ENCODE data around the gene SLC2A4RG.

SLC2A4RG gene, protein sequence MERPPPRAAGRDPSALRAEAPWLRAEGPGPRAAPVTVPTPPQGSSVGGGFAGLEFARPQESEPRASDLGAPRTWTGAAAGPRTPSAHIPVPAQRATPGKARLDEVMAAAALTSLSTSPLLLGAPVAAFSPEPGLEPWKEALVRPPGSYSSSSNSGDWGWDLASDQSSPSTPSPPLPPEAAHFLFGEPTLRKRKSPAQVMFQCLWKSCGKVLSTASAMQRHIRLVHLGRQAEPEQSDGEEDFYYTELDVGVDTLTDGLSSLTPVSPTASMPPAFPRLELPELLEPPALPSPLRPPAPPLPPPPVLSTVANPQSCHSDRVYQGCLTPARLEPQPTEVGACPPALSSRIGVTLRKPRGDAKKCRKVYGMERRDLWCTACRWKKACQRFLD

GRCh38 chr20:63739130-63740069, at the start of gene SLC2A4RG:
Gene SLC2A4RG (plus strand): TSS chr20:63739776. CDS start chr20:63739913, 137 bp downstream.
- peak; percentile 19 to 31 for DNase-seq

GRCh38 chr20:63690003-63690897, 49.3 kb upstream of the SLC2A4RG start:
- DNase-seq = no peak

GRCh38 chr20:63690898-63691710, 48.5 kb upstream of the SLC2A4RG start:
- no peak for DNase-seq

- no peak for DNase-seq
Measured at GRCh38 chr20:63691711-63692435, 47.7 kb upstream of the SLC2A4RG start.

- DNase-seq = no peak
Measured at GRCh38 chr20:63692436-63693082, 47.0 kb upstream of the SLC2A4RG start.

GRCh38 chr20:63693083-63693732, 46.4 kb upstream of the SLC2A4RG start:
- no peak for DNase-seq

DNA sequence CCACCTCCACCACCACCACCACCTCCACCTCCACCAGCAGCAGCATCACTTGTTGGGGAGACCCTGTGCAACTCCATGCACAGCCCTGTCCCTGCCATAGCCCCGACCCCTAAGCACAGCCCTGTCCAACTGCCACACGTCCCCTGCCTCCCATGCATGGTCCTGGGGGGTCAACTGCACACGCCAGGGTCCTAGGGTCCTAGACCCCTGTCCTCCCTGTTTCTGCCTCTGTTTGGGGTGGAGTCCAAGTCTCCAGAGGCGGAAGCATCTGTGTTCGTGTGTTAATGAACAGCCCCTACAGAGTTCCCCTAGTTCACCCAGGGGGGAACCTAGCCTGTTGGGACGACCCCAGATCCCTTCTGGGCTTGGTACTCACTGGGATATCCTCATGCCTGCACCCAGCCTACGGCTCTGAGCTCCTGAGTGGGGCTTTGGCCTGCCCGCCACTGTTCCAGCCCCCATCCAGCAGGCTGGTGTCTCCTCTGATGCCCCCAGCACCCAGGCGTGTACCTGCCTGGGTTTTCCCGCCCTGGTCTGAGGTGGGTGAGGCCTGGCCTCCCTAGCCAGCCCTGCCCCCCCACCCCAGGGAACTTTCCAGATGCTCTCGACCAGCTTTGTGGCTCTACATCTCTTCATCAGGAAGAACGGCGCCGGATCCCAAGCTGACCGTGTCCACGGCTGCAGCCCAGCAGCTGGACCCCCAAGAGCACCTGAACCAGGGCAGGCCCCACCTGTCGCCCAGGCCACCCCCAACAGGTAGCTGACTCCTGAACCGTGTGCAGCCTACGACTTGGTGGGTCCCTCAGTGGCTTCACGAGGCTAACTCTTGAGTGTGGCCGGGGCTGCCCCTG, 45.6 kb upstream of the SLC2A4RG start:
- DNase-seq = no peak

DNA sequence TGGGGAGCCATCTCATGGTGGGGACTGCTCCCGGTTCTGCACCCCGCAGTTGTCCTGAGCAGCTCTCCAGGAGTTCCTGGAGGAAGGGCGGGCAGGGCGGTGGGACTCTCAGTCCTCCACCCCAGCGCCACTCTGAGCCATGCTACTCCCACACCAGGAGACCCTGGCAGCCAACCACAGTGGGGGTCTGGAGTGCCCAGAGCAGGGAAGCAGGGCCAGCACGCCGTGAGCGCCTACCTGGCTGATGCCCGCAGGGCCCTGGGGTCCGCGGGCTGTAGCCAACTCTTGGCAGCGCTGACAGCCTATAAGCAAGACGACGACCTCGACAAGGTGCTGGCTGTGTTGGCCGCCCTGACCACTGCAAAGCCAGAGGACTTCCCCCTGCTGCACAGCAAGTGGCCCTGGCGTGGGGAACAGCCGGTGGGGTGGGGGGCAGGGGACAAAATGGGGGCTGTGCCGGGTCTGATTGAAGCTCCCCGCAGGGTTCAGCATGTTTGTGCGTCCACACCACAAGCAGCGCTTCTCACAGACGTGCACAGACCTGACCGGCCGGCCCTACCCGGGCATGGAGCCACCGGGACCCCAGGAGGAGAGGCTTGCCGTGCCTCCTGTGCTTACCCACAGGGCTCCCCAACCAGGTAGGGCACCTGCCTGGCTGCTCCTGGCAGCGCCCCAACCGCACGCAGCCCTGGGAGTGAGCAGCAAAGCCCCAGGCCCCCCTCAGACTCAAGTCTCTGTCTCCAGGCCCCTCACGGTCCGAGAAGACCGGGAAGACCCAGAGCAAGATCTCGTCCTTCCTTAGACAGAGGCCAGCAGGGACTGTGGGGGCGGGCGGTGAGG, 44.8 kb upstream of the SLC2A4RG start:
- no peak for DNase-seq

DNA sequence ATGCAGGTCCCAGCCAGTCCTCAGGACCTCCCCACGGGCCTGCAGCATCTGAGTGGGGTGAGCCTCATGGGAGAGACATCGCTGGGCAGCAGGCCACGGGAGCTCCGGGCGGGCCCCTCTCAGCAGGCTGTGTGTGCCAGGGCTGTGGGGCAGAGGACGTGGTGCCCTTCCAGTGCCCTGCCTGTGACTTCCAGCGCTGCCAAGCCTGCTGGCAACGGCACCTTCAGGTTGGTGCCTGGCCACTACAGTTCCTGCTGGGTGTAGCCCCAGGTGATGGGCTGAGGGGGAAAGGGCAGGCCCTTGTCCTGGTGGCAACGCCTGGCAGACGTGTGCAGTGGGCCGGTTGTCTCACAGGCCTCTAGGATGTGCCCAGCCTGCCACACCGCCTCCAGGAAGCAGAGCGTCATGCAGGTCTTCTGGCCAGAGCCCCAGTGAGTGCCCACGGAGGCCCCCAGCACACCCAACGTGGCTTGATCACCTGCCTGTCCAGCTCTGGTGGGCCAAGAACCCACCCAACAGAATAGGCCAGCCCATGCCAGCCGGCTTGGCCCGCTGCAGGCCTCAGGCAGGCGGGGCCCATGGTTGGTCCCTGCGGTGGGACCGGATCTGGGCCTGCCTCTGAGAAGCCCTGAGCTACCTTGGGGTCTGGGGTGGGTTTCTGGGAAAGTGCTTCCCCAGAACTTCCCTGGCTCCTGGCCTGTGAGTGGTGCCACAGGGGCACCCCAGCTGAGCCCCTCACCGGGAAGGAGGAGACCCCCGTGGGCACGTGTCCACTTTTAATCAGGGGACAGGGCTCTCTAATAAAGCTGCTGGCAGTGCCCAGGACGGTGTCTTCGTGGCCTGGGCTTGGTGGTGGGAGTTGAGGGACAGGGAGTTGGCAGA, 43.9 kb upstream of the SLC2A4RG start:
- DNase-seq = no peak

DNA sequence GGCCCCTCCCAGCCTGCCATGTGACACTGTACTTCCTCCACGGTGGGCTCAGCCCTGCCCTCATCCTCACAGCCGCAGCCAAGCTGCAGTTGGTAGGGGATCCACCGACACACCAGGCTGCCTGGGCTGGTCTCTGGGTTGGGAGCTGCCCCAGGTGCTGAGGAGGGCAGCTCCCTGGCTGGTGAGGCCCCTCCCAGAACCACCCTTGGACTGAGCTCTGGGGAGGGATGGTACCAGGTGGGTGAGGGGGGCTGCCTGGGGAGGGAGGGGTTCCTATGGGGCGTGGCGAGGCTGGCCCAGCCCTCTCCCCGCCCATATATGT, 43.3 kb upstream of the SLC2A4RG start:
- no peak for DNase-seq

DNA sequence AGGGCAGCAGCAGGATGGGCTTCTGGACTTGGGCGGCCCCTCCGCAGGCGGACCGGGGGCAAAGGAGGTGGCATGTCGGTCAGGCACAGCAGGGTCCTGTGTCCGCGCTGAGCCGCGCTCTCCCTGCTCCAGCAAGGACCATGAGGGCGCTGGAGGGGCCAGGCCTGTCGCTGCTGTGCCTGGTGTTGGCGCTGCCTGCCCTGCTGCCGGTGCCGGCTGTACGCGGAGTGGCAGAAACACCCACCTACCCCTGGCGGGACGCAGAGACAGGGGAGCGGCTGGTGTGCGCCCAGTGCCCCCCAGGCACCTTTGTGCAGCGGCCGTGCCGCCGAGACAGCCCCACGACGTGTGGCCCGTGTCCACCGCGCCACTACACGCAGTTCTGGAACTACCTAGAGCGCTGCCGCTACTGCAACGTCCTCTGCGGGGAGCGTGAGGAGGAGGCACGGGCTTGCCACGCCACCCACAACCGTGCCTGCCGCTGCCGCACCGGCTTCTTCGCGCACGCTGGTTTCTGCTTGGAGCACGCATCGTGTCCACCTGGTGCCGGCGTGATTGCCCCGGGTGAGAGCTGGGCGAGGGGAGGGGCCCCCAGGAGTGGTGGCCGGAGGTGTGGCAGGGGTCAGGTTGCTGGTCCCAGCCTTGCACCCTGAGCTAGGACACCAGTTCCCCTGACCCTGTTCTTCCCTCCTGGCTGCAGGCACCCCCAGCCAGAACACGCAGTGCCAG, 42.8 kb upstream of the SLC2A4RG start, which contains the start of gene TNFRSF6B:
Gene TNFRSF6B (plus strand): TSS at position 25 of the 729 bp plus-strand sequence. CDS start 116 bp downstream, at position 141.
- DNase-seq = no peak

DNA sequence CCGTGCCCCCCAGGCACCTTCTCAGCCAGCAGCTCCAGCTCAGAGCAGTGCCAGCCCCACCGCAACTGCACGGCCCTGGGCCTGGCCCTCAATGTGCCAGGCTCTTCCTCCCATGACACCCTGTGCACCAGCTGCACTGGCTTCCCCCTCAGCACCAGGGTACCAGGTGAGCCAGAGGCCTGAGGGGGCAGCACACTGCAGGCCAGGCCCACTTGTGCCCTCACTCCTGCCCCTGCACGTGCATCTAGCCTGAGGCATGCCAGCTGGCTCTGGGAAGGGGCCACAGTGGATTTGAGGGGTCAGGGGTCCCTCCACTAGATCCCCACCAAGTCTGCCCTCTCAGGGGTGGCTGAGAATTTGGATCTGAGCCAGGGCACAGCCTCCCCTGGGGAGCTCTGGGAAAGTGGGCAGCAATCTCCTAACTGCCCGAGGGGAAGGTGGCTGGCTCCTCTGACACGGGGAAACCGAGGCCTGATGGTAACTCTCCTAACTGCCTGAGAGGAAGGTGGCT, 42.2 kb upstream of the SLC2A4RG start:
- no peak for DNase-seq

DNA sequence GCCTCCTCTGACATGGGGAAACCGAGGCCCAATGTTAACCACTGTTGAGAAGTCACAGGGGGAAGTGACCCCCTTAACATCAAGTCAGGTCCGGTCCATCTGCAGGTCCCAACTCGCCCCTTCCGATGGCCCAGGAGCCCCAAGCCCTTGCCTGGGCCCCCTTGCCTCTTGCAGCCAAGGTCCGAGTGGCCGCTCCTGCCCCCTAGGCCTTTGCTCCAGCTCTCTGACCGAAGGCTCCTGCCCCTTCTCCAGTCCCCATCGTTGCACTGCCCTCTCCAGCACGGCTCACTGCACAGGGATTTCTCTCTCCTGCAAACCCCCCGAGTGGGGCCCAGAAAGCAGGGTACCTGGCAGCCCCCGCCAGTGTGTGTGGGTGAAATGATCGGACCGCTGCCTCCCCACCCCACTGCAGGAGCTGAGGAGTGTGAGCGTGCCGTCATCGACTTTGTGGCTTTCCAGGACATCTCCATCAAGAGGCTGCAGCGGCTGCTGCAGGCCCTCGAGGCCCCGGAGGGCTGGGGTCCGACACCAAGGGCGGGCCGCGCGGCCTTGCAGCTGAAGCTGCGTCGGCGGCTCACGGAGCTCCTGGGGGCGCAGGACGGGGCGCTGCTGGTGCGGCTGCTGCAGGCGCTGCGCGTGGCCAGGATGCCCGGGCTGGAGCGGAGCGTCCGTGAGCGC, 41.6 kb upstream of the SLC2A4RG start:
- no peak for DNase-seq

DNA sequence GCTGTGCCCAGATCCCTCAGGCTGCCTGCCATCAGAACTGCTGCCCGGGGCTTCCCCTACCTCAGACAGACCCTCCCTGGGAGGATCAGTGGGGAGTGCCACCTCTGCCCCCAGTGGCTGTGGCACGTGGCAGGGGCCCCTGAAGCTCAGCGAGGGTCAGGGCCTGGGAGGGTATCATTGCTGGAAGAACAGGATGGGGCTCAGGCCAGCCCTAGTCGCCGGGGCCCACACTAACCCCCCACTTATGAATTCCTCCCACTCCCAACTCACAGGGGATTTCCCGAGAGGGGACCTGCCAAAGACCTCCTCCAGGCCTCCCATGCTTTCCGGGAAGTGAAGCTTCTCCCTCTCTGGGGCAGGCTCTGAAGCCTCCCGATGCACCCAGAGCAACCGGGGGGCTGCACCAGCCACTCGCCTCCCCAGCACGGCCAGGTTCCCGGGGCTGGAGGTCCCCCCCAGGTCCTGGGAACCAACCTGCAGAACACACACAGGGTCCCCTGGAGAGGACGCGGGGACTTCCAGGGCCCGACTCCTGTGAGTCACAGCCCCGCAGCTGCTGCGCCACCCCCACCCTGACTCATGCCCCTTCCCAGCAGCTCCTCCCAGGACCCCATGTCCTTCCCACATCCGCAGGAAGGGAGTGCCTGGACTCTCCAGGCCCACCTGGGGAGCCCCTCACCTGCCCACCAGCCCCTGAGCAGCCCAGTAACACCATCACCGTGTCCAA, 40.7 kb upstream of the SLC2A4RG start:
- DNase-seq = no peak

All from Kasumi-1 (cell line).